ACC112 (cell line): Measurements from ENCODE around the gene MACROD2.

ENCODE experiments used
- H2AFZ ChIP-seq: fragments of 200-600 bp; sonication (generic); one replicate; pipeline ENCODE4 v1.6.0; 2017; ENCODE audit warnings: antibody characterized with exemption, low read length; ENCODE audit not compliant: unreplicated experiment
- H3K27ac ChIP-seq: fragments of 200-600 bp; sonication (generic); 2 replicates; pipeline ENCODE4 v1.5.1; 2014; ENCODE audit warnings: low read depth, mild to moderate bottlenecking, antibody characterized with exemption, low read length, moderate library complexity
- H3K27me3 ChIP-seq: fragments of 200-600 bp; sonication (generic); 2 replicates; pipeline ENCODE4 v1.6.1; 2014; ENCODE audit warnings: mild to moderate bottlenecking, antibody characterized with exemption, low read length, moderate library complexity, mixed read lengths; ENCODE audit not compliant: insufficient read depth
- H3K36me3 ChIP-seq: fragments of 200-600 bp; sonication (generic); 2 replicates; pipeline ENCODE4 v1.6.1; 2016; ENCODE audit warnings: mild to moderate bottlenecking, antibody characterized with exemption, low read length, moderate library complexity, mixed read lengths; ENCODE audit not compliant: insufficient read depth
- H3K4me1 ChIP-seq: fragments of 200-600 bp; sonication (generic); one replicate; pipeline ENCODE4 v1.6.1; 2016; ENCODE audit warnings: low read length, mixed read lengths; ENCODE audit not compliant: insufficient read depth, unreplicated experiment, control insufficient read depth
- H3K4me3 ChIP-seq: fragments of 200-600 bp; sonication (generic); 2 replicates; pipeline ENCODE4 v1.5.1; 2014; ENCODE audit warnings: mild to moderate bottlenecking, low read depth, low read length
- H3K79me2 ChIP-seq: fragments of 200-600 bp; sonication (generic); one replicate; pipeline ENCODE4 v1.6.0; 2016; ENCODE audit warnings: low read length; ENCODE audit not compliant: control insufficient read depth, unreplicated experiment, insufficient read depth

The MACROD2 gene

GRCh38 chr20:15924556-15924955 is 1929.2 kb downstream of the MACROD2 start:
- Histone ChIP-seq H3K36me3 (no peaks in the 10 kb centered on the region), H3K79me2 (no peaks in the 10 kb centered on the region), H3K4me3 (no peak overlapping the region), H3K27me3 (no peaks in the 10 kb centered on the region), H3K4me1 (no peaks in the 10 kb centered on the region), H2AFZ (no peak overlapping the region), H3K27ac (no peak overlapping the region)

GRCh38 chr20:15925376-15925775 is 1930.1 kb downstream of the MACROD2 start:
- Histone ChIP-seq H3K4me1 (no peaks in the 10 kb centered on the region), H3K27ac (no peak overlapping the region), H3K36me3 (no peaks in the 10 kb centered on the region), H3K4me3 (no peak overlapping the region), H3K79me2 (no peaks in the 10 kb centered on the region), H2AFZ (no peak overlapping the region), H3K27me3 (no peaks in the 10 kb centered on the region)

GRCh38 chr20:15927893-15928650 is 1932.8 kb downstream of the MACROD2 start:
- no peak overlapping the region for H3K27ac ChIP-seq
- H3K36me3 ChIP-seq, result no peaks in the 10 kb centered on the region
- H3K27me3 ChIP-seq, result no peaks in the 10 kb centered on the region
- H2AFZ ChIP-seq, result no peak overlapping the region
- no peaks in the 10 kb centered on the region for H3K79me2 ChIP-seq
- no peak overlapping the region for H3K4me3 ChIP-seq
- H3K4me1 ChIP-seq, result no peaks in the 10 kb centered on the region

GRCh38 chr20:15928946-15929345 is 1933.6 kb downstream of the MACROD2 start:
- H3K4me3 ChIP-seq, result no peak overlapping the region
- no peaks in the 10 kb centered on the region for H3K79me2 ChIP-seq
- H3K27me3 ChIP-seq, result no peaks in the 10 kb centered on the region
- no peak overlapping the region for H3K27ac ChIP-seq
- H3K4me1 ChIP-seq, result no peaks in the 10 kb centered on the region
- no peak overlapping the region for H2AFZ ChIP-seq
- H3K36me3 ChIP-seq, result no peaks in the 10 kb centered on the region

- Histone ChIP-seq H3K4me1 (no peaks in the 10 kb centered on the region), H3K36me3 (no peaks in the 10 kb centered on the region), H3K27ac (no peak overlapping the region), H2AFZ (no peak overlapping the region), H3K79me2 (no peaks in the 10 kb centered on the region), H3K27me3 (no peaks in the 10 kb centered on the region), H3K4me3 (no peak overlapping the region)
Measured at GRCh38 chr20:15930311-15931305, 1935.3 kb downstream of the MACROD2 start.

- Histone ChIP-seq H3K27ac (no peak overlapping the region), H2AFZ (no peak overlapping the region), H3K4me3 (no peak overlapping the region), H3K36me3 (no peaks in the 10 kb centered on the region), H3K4me1 (no peaks in the 10 kb centered on the region), H3K27me3 (no peaks in the 10 kb centered on the region), H3K79me2 (no peaks in the 10 kb centered on the region)
Measured at GRCh38 chr20:15931897-15932296, 1936.6 kb downstream of the MACROD2 start.

- Histone ChIP-seq H3K4me1 (no peaks in the 10 kb centered on the region), H3K4me3 (no peak overlapping the region), H3K27me3 (no peaks in the 10 kb centered on the region), H3K36me3 (no peaks in the 10 kb centered on the region), H3K79me2 (no peaks in the 10 kb centered on the region), H3K27ac (no peak overlapping the region), H2AFZ (no peak overlapping the region)
Measured at GRCh38 chr20:15937179-15937578, 1941.9 kb downstream of the MACROD2 start.

- no peaks in the 10 kb centered on the region for H3K36me3 ChIP-seq
- no peaks in the 10 kb centered on the region for H3K4me1 ChIP-seq
- H3K27ac ChIP-seq, result no peak overlapping the region
- H3K4me3 ChIP-seq, result no peak overlapping the region
- no peak overlapping the region for H2AFZ ChIP-seq
- H3K79me2 ChIP-seq, result no peaks in the 10 kb centered on the region
- no peaks in the 10 kb centered on the region for H3K27me3 ChIP-seq
Measured at GRCh38 chr20:15938847-15939246, 1943.5 kb downstream of the MACROD2 start.

- Histone ChIP-seq H3K4me3 (no peak overlapping the region), H2AFZ (no peak overlapping the region), H3K27me3 (no peaks in the 10 kb centered on the region), H3K4me1 (no peaks in the 10 kb centered on the region), H3K79me2 (no peaks in the 10 kb centered on the region), H3K27ac (no peak overlapping the region), H3K36me3 (no peaks in the 10 kb centered on the region)
Measured at GRCh38 chr20:15940127-15940526, 1944.8 kb downstream of the MACROD2 start.

GRCh38 chr20:15942130-15942529 is 1946.8 kb downstream of the MACROD2 start:
- Histone ChIP-seq H3K36me3 (no peaks in the 10 kb centered on the region), H3K79me2 (no peaks in the 10 kb centered on the region)

More at GRCh38 chr20:15942130-15942529, 1946.8 kb downstream of the MACROD2 start:
- H2AFZ ChIP-seq, result no peak overlapping the region
- no peak overlapping the region for H3K27ac ChIP-seq
- H3K4me3 ChIP-seq, result no peak overlapping the region
- H3K4me1 ChIP-seq, result no peaks in the 10 kb centered on the region
- H3K27me3 ChIP-seq, result no peaks in the 10 kb centered on the region
